ENCODE data around the gene MEGF8.

- TF ChIP-seq CTCF (IDR thresholded peaks at IDR 0.05), result no peak
- TF ChIP-seq POLR2A (IDR thresholded peaks at IDR 0.05), result no peak
Observed at GRCh38 chr19:42424712-42425131, 99.3 kb downstream of the MEGF8 start.

All from esophagus squamous epithelium (tissue), 4 donors.